GM19351 (cell line): ENCODE results near the gene ZNRD2.
"Not testable (repeated sequence)": the region's sequence is repeated elsewhere in the genome, so short reads cannot be mapped to it uniquely, and the experiment has no call there.

Experiments used
- ATAC-seq: cut with Tn5 transposase; IDR thresholded peaks from one replicate; pipeline ENCODE4 v1.9.1; 2021; ENCODE audit warnings: mild to moderate bottlenecking, moderate library complexity; ENCODE audit not compliant: unreplicated experiment

Gene ZNRD2, protein sequence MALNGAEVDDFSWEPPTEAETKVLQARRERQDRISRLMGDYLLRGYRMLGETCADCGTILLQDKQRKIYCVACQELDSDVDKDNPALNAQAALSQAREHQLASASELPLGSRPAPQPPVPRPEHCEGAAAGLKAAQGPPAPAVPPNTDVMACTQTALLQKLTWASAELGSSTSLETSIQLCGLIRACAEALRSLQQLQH

DNA sequence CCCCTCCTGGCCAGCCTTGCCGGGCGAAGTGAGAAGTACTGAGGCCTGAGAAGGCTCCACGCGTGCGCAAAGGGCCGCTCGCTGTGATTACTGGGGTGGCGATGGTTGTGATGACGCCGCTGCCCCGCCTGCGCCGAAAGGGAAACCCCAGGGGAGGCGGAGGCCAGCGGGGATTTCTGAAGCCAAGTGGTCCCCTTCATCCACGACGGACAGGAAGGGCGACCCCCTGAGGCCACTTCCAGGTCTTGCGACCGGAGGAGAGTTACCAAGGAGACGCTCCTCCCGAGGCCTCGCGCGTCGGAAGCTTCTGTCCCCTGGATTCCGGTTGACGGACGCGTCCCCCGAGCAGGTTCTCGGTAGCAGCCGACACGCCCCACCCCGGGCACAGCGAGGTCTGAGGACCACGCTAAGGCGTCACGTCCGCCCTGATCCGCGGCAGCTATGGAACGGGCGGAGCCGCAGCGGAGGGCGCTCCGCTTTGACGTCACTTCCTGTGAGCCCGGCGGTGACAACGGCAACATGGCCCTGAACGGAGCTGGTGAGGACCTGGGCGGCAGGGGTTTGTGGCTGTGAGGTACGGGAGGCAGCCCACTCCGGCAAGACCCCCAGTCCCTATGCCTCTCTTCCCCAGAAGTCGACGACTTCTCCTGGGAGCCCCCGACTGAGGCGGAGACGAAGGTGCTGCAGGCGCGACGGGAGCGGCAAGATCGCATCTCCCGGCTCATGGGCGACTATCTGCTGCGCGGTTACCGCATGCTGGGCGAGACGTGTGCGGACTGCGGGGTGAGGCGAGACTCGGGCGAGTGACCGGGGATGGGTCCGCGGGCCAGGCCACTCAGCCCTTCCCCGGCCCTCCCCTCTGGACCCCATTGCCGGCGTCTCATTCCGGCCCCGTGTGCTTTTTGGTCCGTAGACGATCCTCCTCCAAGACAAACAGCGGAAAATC, at the start of gene ZNRD2:
Gene ZNRD2, plus strand, starts transcription at position 505 of the 946 bp plus-strand sequence. Its CDS starts 15 bp downstream, at position 520.
- ATAC-seq: peak; percentile 69

DNA sequence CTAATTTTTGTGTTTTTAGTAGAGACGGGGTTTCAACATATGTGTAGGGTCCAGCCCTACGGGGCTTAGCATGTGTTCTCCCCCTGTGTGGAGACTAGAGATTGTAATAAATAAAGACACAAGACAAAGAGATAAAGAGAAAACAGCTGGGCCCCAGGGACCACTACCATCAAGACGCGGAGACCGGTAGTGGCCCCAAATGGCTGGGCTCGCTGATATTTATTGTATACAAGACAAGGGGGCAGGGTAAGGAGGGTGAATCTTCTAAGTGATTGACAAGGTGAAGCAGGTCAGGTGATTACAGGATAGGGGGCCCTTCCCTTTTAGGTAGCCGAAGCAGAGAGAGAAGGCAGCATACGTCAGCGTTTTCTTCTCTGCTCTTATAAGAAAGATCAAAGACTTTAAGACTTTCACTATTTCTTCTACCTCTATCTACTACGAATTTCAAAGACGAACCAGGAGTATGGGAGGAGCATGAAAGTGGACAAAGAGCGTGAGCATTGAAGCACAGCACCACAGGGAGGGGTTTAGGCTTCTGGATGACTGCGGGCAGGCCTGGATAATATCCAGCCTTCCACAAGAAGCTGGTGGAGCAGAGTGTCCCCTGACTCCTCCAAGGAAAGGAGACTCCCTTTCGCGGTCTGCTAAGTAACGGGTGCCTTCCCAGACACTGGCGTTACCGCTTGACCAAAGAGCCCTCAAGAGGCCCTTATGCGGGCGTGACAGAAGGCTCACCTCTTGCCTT, 48.3 kb upstream of the ZNRD2 start:
- not testable (repeated sequence) for ATAC-seq

DNA sequence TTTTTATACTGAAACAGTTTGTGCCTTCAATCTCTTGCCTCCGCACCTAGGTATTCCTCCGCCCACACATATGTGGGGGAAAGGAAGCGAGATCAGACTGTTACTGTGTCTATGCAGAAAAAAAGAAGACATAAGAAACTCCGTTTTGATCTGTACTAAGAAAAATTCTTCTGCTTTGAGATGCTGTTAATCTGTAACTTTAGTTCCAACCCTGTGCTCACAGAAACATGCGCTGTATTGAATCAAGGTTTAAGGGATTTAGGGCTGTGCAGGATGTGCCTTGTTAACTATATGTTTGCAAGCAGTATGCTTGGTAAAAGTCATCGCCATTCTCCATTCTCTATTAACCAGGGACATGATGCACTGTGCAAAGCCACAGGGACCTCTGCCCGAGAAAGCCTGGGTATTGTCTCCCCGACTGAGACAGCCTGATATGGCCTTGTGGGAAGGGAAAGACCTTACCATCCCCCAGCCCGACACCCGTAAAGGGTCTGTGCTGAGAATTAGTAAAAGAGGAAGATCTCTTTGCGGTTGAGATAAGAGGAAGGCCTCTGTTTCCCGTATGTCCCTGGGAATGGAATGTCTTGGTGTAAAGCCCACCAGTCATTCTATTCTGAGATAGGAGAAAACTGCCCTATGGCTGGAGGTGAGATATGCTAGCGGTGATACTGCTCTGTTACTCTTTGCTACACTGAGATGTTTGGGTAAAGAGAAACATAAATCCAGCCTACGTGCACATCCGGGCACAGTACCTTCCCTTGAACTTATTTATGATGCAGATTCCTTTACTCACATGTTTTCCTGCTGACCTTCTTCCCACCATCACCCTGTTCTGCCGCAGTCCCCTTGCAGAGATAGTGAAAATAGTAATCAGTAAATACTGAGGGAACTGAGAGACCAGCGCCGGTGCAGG, 47.3 kb upstream of the ZNRD2 start:
- not testable (repeated sequence) for ATAC-seq

DNA sequence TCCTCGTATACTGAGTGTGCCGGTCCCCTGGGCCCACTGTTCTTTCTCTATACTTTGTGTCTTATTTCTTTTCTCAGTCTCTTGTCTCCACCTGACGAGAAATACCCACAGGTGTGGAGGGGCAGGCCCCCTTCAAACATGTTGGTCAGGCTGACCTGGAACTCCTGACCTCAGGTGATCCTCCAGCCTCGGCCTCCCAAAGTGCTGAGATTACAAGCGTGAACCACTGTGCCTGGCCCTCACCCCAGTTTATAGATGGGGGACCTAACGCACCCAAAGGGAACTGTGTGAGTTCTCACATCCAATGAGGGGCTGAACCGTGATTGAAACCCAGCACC, 46.7 kb upstream of the ZNRD2 start:
- not testable (repeated sequence) for ATAC-seq

DNA sequence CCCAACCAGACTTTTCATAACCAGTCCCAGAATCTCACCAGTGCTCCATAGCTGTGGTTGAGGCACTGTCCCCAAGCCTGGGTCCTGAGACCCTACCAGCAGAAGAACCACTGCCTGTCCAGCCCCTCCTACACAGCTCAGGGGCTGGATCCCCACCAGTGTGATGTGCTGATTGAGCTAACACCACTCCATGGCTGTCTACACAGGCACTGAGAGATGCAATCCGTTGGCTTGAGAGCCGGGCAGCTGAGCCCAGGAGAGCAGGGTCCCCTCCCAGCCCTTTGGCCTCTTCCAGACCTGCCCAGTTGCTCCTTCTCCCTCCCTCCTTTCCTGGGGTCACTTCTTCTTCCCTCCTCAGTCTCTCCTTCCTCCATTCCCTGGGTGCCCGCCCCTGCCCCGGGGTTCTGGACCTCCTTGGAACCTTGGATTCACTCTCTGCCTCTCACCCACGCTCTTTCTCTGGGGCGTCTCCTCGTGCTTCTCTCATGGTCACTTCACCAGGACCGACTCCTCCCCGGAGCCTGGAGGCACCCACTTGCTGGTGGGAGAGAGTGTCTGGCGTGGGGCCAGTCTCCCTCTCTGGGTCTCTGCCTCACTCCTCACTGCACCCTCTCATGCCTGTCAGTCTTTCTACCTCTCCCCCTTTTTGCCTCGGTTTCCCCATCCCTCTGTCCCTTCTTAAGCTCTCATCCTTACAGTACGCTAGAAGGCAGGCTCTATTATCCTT, 46.1 kb upstream of the ZNRD2 start:
- ATAC-seq: no peak

DNA sequence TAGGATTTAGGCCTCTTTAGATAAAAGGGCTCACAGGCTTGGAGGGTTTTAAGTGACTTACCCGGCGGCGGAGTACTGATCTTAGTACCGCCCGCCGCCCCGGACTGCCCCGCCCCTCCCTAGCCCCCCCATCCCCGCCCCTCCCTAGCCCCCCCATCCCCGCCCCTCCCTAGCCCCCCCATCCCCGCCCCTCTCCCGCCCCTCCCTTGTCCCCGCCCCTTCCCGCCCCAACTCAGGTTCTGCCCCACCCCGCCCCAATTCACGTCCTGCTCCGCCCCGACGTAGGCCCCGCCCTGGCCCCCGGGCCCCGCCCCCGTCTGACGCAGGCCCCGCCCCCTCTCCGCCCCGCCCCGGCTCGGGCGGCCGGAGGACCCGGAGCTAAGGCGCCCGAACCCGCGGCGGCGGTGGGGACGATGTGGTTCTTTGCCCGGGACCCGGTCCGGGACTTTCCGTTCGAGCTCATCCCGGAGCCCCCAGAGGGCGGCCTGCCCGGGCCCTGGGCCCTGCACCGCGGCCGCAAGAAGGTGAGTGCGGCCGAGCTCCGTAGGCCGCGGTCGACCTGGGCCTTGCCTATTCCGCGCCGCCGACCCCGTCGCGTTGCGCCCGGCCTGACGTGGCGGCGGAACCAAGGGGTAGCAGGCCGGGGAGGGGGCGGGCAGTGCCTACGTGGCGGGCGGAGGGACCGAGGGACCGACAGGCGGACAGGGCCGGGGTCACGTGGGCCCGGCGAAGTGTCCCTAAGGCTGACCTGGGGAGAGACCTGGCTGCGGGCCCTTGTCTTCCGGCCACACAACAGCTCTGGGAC, 45.3 kb upstream of the ZNRD2 start, which contains the start of gene SCYL1:
Gene SCYL1, plus strand, starts transcription at position 343 of the 805 bp plus-strand sequence. Its CDS starts 71 bp downstream, at position 414.
- peak; percentile 67 for ATAC-seq

DNA sequence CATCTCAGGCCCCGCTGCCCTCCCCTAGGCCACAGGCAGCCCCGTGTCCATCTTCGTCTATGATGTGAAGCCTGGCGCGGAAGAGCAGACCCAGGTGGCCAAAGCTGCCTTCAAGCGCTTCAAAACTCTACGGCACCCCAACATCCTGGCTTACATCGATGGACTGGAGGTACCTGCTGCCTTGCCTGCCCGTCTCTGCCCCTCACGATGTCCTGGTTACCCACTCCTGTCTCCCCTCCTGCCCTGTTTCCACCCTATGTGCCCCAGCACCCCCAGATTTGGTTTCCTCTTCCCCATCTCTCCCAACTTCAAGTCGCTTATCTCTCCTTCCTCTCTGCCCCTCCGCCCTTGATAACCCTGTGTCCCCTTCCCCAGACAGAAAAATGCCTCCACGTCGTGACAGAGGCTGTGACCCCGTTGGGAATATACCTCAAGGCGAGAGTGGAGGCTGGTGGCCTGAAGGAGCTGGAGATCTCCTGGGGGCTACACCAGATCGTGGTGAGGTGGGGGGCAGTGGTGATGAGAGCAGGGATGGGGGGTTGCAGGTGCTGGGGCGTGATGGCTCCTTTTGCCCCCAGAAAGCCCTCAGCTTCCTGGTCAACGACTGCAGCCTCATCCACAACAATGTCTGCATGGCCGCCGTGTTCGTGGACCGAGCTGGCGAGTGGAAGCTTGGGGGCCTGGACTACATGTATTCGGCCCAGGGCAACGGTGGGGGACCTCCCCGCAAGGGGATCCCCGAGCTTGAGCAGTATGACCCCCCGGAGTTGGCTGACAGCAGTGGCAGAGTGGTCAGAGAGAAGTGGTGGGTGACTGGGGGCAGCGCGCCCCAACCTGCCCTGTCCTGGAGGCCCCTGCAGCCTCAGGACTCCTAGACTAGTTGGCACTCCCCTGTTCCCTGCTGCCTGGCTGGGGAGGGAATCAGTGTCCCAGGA, 44.5 kb upstream of the ZNRD2 start:
- no peak for ATAC-seq

DNA sequence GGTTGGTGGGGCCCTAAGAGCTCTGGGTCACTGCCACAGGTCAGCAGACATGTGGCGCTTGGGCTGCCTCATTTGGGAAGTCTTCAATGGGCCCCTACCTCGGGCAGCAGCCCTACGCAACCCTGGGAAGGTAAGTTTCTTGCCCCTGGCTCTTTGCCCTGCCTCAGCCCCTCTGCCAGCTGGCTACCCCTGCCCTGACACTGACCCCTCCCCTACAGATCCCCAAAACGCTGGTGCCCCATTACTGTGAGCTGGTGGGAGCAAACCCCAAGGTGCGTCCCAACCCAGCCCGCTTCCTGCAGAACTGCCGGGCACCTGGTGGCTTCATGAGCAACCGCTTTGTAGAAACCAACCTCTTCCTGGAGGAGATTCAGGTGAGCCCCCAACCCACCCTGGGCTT, 43.5 kb upstream of the ZNRD2 start:
- ATAC-seq: no peak

DNA sequence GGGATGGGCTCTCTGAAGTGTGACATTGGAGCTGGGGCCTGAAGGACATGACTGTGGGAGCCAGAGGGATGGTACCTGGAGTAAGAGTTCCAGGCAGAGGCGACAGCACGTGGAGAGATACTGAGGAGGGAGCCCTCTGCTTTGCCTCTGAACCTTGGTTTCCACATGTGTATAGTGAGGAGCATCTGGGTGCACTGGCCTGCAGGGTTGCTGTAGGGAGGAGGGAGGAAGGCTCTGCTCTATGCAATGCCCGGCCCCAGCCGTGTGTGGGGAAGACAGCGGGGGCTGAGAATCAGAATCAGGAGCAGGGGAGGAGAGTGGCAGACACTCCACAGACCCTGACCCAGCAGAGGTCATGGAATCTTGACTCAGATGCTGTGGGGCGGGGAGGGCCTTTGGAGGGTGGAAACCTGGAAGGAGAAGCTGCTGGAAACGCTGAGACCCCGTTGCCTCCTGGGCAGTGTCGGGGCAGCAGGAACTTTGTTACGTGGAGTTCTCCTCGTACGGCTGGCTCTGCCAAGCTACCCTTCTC, 41.4 kb upstream of the ZNRD2 start:
- no peak for ATAC-seq

DNA sequence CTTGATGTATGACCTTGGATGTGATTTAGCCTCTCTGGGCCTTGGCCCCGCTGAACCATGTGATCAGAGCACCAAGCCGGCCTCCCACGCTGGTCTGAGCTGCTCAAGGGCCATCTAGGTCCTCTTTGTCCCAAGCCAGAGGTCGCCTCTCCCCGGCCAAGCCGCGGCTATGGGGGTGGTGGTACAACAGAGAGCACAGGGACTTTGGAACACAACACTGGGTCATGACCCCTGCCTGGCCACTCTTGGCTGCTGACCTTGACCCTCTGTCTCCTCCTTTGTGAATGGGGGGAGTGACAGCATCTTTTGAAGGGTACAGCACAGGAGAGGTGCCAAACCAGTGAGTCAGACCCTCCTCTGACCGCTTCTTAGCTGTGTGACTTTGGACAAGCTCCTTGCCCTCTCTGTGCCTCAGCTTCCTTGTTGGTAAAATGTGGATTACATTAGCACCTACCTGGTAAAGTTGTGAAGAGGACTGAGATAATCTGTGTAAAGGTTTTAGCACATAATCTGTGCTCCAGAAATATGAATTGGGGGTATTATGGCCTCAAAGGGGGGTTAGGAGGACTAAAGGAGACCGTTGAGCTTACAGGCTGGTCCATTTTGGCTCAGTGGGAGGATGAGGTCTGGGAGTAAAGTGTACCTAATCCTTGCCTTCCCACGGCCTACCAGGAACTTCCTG, 40.7 kb upstream of the ZNRD2 start:
- ATAC-seq: no peak

DNA sequence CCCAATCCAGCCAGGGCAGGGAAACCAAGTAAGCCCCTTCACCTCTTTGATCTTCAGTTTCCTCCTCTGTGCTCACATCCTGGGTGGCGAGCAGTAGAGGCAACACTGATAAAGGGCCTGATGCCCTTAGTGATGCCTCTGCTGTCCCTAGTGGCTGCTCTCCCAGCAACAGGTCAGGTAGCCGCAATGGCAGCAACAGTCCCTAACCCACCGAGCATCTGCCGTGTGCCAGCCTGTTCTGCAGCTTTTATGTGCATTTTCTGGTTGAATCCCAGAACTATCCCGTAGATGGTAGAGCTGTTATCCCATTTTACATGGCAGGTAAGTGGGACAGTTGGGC, 40.1 kb upstream of the ZNRD2 start:
- ATAC-seq: no peak

DNA sequence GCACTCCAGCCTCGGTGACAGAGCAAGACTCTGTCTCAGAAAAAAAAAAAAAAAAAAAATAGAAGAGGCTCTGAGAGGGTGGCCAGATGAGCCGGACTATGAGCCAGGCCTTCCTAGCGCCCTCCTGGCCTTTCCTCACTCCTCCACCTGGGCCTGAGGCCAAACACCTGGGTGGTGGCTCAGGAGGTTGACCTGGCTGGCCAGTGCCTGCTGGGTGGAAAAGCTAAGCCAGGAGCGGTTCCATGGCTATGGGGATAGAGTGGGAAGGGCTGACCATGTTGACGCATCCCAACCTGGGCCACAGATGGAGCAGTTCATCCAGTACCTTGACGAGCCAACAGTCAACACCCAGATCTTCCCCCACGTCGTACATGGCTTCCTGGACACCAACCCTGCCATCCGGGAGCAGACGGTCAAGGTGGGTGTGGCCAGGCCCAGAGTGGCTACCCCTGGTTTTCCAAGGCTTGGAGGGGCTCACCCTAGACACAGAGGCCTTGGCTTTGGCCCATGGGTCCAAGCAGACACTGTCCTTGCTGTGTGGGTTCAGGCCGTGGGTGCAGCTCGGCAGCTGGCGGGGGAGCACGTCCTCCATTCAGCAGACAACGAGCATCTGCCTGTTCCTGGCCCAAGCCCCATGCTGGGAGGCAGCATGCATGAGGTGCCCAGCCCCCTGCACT, 37.8 kb upstream of the ZNRD2 start:
- ATAC-seq: no peak

DNA sequence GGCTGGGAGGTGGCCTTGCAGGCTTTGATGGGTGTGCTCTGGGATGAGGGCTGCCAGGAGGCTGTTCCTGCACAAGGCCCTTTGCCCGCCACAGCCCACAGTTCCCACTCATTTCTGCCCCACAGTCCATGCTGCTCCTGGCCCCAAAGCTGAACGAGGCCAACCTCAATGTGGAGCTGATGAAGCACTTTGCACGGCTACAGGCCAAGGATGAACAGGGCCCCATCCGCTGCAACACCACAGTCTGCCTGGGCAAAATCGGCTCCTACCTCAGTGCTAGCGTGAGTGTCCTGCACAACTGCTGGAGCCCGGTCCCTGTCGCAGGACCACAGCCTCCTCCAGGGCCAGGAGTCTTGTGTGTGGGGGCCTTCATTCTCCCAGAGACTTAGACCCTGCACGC, 35.2 kb upstream of the ZNRD2 start:
- ATAC-seq: no peak

DNA sequence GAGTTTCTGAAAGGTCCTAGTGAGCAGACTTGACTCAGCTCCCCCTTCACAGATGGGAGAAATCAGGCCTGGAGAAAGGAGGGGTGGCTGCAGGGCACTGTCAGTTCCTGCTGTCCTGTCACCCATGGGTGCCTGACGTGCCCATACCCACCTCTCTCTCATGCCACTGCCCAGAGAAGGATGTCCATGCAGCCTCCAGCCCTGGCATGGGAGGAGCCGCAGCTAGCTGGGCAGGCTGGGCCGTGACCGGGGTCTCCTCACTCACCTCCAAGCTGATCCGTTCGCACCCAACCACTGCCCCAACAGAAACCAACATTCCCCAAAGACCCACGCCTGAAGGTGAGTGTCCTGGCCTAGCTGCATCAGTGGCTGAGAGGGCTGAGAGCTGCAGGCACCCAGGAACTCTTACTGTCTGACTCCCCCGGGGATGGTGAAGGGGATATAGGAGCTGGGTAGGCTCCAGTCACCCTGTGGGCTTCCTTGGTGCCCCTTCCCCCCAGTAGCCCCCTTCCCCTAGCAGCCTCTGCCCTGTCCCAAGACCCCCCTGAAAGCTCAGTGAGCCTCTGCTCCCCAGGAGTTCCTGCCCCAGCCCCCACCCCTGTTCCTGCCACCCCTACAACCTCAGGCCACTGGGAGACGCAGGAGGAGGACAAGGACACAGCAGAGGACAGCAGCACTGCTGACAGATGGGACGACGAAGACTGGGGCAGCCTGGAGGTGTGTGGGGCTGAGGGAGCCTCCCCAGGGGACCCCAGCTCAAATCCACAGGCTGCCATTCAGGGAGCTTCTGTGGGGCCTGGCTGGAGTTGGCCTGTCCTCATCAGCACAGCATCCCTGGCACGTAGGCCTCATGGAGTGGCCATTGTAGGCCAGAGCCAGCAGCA, 33.6 kb upstream of the ZNRD2 start:
- ATAC-seq: no peak

DNA sequence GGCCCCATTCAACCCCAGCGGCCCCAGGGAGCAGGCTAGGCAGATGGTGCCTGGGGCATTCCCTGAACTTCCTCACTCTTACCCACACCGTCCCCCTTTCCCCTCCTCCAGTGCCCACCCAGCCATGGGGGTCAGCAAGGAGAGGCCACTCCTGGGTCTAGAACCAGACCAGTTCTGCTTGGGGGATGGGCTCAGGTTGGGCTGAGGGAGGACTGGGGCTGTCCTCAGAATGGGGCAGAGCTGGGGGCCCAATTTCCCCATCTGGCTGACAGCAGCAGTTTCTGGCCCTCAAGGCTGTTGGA, 33.0 kb upstream of the ZNRD2 start:
- no peak for ATAC-seq
